HepG2 (cell line): ENCODE data around the gene ZNF213. TPM values are rescaled to one million over a fixed set of nuclear protein-coding genes. Genes with fewer than 3 reads are reported as not detected.

Source experiments
- ISL2 ChIP-seq: sonication (generic); formaldehyde crosslinking; IDR thresholded peaks from 2 replicates; pipeline ENCODE4 v1.5.0; 2020; ENCODE audit warnings: missing genetic modification reagents
- MTF1 ChIP-seq: sonication (generic); formaldehyde crosslinking; IDR thresholded peaks from 2 replicates; pipeline ENCODE4 v1.5.0; 2020; ENCODE audit warnings: missing genetic modification reagents
- POLR2A ChIP-seq, 2 experiments: IDR thresholded peaks; 2 replicates each; pipeline ENCODE4 v1.6.1; 2011; ENCODE audit warnings: low read depth in 2 of 2, low read length in 2 of 2, mild to moderate bottlenecking in 1 of 2, moderate library complexity in 1 of 2; ENCODE audit not compliant: insufficient read depth in 1 of 2
- RBM22 ChIP-seq: fragments of 200-400 bp; formaldehyde crosslinking; optimal IDR thresholded peaks from 2 replicates; pipeline ENCODE3; 2017; ENCODE audit warnings: mild to moderate bottlenecking, low read length, moderate library complexity
- SOX5 ChIP-seq: IDR thresholded peaks from 2 replicates; pipeline ENCODE4 v1.6.1; 2016; ENCODE audit warnings: borderline replicate concordance
- SRY ChIP-seq: sonication (generic); formaldehyde crosslinking; IDR thresholded peaks from 2 replicates; pipeline ENCODE4 v1.8.0; 2022; ENCODE audit warnings: mild to moderate bottlenecking, missing genetic modification reagents
- ZBTB37 ChIP-seq: sonication (generic); formaldehyde crosslinking; IDR thresholded peaks from 2 replicates; pipeline ENCODE4 v1.4.0; 2020; ENCODE audit warnings: mild to moderate bottlenecking, missing genetic modification reagents
- ZNF121 ChIP-seq: sonication (generic); formaldehyde crosslinking; IDR thresholded peaks from 2 replicates; pipeline ENCODE4 v1.5.0; 2020; ENCODE audit warnings: mild to moderate bottlenecking, missing genetic modification reagents
- ZNF207 ChIP-seq: fragments of 450-650 bp; IDR thresholded peaks from 2 replicates; pipeline ENCODE4 v1.6.1; 2016; ENCODE audit warnings: antibody characterized with exemption, borderline replicate concordance
- ZNF280B ChIP-seq: sonication (generic); formaldehyde crosslinking; IDR thresholded peaks from 2 replicates; pipeline ENCODE4 v1.5.0; 2020; ENCODE audit warnings: missing genetic modification reagents, mild to moderate bottlenecking, borderline replicate concordance
- ZNF33A ChIP-seq: sonication (generic); formaldehyde crosslinking; IDR thresholded peaks from 2 replicates; pipeline ENCODE4 v1.5.1; 2020; ENCODE audit warnings: missing genetic modification reagents, mild to moderate bottlenecking, moderate library complexity, borderline replicate concordance
- ZNF484 ChIP-seq: sonication (generic); formaldehyde crosslinking; IDR thresholded peaks from 2 replicates; pipeline ENCODE4 v1.5.1; 2020; ENCODE audit warnings: mild to moderate bottlenecking, low read depth, missing genetic modification reagents, borderline replicate concordance
- ZNF569 ChIP-seq: sonication (generic); formaldehyde crosslinking; IDR thresholded peaks from 2 replicates; pipeline ENCODE4 v1.5.0; 2020; ENCODE audit warnings: mild to moderate bottlenecking, missing genetic modification reagents, moderate library complexity, borderline replicate concordance
- ZNF678 ChIP-seq: sonication (generic); formaldehyde crosslinking; IDR thresholded peaks from 2 replicates; pipeline ENCODE4 v1.4.0; 2020; ENCODE audit warnings: mild to moderate bottlenecking, missing genetic modification reagents
- polyA plus RNA-seq, 8 experiments: library from polyadenylated mRNA; depleted of rRNA in 3 of 8; stranded (reverse) in 7 of 8; unstranded in 1 of 8; fragments of >200 nt; fragmentation: Illumina TruSeq in 4 of 8; extraction: Trizol in 4 of 8; gene quantifications; 2 replicates each; pipeline versions ENCODE4 v1.2.1 to v1.2.3, GENCODE V29; 2011 to 2016; ENCODE audit warnings: low read depth in 4 of 8, missing spikeins in 1 of 8, mixed read lengths in 1 of 8; ENCODE audit not compliant: insufficient read depth in 1 of 8
- total RNA-seq, 5 experiments: library from RNA; depleted of rRNA; stranded (reverse); fragments of >200 nt; fragmentation: Illumina TruSeq; extraction: Trizol; gene quantifications; 2 replicates each; pipeline ENCODE4 v1.2.3, GENCODE V29; 2016; ENCODE audit warnings: low read depth in 1 of 5
- TF ChIP-seq, protein P1 (sequence below), 2 experiments: sonication (generic) in 1 of 2; formaldehyde crosslinking in 1 of 2; IDR thresholded peaks; 2 replicates each; pipeline versions ENCODE4 v1.6.1 to v1.9.0; 2014 to 2022; ENCODE audit warnings: antibody characterized with exemption in 1 of 2, borderline replicate concordance in 1 of 2, inconsistent platforms in 1 of 2, low read depth in 1 of 2, missing genetic modification reagents in 1 of 2
- TF ChIP-seq, protein P2 (sequence below): sonication (generic); formaldehyde crosslinking; IDR thresholded peaks from 2 replicates; pipeline ENCODE4 v1.4.0; 2020; ENCODE audit warnings: missing genetic modification reagents
- TF ChIP-seq, protein P3 (sequence below): sonication (generic); formaldehyde crosslinking; IDR thresholded peaks from 2 replicates; pipeline ENCODE4 v1.5.1; 2020; ENCODE audit warnings: mild to moderate bottlenecking, moderate library complexity, missing genetic modification reagents

Gene ZNF213
- total and polyA plus RNA-seq, 2 of the 13 experiments (the other 11 are each of a cell fraction or from before 2014, with no cell fraction given) = 0.59 to 0.97 TPM

- TF ChIP-seq, protein P1, sequence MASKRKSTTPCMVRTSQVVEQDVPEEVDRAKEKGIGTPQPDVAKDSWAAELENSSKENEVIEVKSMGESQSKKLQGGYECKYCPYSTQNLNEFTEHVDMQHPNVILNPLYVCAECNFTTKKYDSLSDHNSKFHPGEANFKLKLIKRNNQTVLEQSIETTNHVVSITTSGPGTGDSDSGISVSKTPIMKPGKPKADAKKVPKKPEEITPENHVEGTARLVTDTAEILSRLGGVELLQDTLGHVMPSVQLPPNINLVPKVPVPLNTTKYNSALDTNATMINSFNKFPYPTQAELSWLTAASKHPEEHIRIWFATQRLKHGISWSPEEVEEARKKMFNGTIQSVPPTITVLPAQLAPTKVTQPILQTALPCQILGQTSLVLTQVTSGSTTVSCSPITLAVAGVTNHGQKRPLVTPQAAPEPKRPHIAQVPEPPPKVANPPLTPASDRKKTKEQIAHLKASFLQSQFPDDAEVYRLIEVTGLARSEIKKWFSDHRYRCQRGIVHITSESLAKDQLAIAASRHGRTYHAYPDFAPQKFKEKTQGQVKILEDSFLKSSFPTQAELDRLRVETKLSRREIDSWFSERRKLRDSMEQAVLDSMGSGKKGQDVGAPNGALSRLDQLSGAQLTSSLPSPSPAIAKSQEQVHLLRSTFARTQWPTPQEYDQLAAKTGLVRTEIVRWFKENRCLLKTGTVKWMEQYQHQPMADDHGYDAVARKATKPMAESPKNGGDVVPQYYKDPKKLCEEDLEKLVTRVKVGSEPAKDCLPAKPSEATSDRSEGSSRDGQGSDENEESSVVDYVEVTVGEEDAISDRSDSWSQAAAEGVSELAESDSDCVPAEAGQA (IDR thresholded peaks at IDR 0.05; ENCODE audit: low read depth) = no peak
- TF ChIP-seq, protein P1 (CRISPR knock-in tag; IDR thresholded peaks at IDR 0.05; ENCODE audit: borderline replicate concordance) = no peak
- TF ChIP-seq ZNF569 = no peak
- no peak for TF ChIP-seq SRY (CRISPR knock-in tag)
- no peak; the same call in 1 of the 2 replicates for TF ChIP-seq ZNF121 (CRISPR knock-in tag)
- TF ChIP-seq ZNF207 = no peak
- TF ChIP-seq ZNF678 (CRISPR knock-in tag) = no peak
- no peak; a peak in 1 of 4 replicates for TF ChIP-seq POLR2A (IDR thresholded peaks at IDR 0.05; ENCODE audit: insufficient read depth in 1 of 2, low read depth in 2 of 2, low read length in 2 of 2)
- TF ChIP-seq, protein P2, sequence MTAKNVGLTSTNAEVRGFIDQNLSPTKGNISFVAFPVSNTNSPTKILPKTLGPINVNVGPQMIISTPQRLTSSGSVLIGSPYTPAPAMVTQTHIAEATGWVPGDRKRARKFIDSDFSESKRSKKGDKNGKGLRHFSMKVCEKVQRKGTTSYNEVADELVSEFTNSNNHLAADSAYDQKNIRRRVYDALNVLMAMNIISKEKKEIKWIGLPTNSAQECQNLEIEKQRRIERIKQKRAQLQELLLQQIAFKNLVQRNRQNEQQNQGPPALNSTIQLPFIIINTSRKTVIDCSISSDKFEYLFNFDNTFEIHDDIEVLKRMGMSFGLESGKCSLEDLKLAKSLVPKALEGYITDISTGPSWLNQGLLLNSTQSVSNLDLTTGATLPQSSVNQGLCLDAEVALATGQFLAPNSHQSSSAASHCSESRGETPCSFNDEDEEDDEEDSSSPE (CRISPR knock-in tag) = no peak
- TF ChIP-seq MTF1 (CRISPR knock-in tag) = no peak
- peak; percentile 93 for TF ChIP-seq RBM22
- TF ChIP-seq ZNF484 = no peak
- peak; percentile 52; the same call in 1 of the 2 replicates for TF ChIP-seq SOX5 (CRISPR knock-in tag)
- TF ChIP-seq ZNF33A = no peak; the same call in 1 of the 2 replicates
- TF ChIP-seq, protein P3, sequence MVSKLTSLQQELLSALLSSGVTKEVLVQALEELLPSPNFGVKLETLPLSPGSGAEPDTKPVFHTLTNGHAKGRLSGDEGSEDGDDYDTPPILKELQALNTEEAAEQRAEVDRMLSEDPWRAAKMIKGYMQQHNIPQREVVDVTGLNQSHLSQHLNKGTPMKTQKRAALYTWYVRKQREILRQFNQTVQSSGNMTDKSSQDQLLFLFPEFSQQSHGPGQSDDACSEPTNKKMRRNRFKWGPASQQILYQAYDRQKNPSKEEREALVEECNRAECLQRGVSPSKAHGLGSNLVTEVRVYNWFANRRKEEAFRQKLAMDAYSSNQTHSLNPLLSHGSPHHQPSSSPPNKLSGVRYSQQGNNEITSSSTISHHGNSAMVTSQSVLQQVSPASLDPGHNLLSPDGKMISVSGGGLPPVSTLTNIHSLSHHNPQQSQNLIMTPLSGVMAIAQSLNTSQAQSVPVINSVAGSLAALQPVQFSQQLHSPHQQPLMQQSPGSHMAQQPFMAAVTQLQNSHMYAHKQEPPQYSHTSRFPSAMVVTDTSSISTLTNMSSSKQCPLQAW (CRISPR knock-in tag) = peak; percentile 94
- peak; percentile 61; the same call in 1 of the 2 replicates for TF ChIP-seq ISL2 (CRISPR knock-in tag)
- TF ChIP-seq ZNF280B (CRISPR knock-in tag) = peak; percentile 66; the same call in 1 of the 2 replicates
- TF ChIP-seq ZBTB37 (CRISPR knock-in tag) = no peak
These were observed 17.6 kb downstream of the ZNF213 start (continued) for GRCh38 chr16:3152277-3152990.
